CD14-positive monocyte (primary cell): ENCODE data around the gene TTC23. TPM values are rescaled to one million over a fixed set of nuclear protein-coding genes. Genes with fewer than 3 reads are reported as not detected.

Experiments
- DNase-seq, 3 donors: peaks; one replicate each; pipeline ENCODE4 v3.0.0-alpha.2; 2011 to 2022
- H2AFZ ChIP-seq: 2 replicates; pipeline ENCODE4 v1.6.0; 2012; ENCODE audit warnings: mild to moderate bottlenecking, low read depth, low read length, inconsistent platforms; ENCODE audit not compliant: insufficient read depth, poor library complexity, severe bottlenecking
- H3K27ac ChIP-seq, 2 donors: 1 replicate in 1 of 2; 2 replicates in 1 of 2; pipeline ENCODE4 v1.5.1; 2012 to 2013; ENCODE audit warnings: low read length in 2 of 2, control low read depth in 1 of 2, inconsistent platforms in 1 of 2, low read depth in 1 of 2, mild to moderate bottlenecking in 1 of 2
- H3K27me3 ChIP-seq, 2 donors: one replicate each; pipeline versions ENCODE4 v1.6.0 to v1.6.1; 2011 to 2013; ENCODE audit warnings: low read length in 2 of 2; ENCODE audit not compliant: control insufficient read depth in 2 of 2, insufficient read depth in 2 of 2
- H3K36me3 ChIP-seq, 2 donors: replicated peaks in 1 of 2; 1 replicate in 1 of 2; 2 replicates in 1 of 2; pipeline versions ENCODE4 v1.5.1 to v1.6.1; 2012 to 2013; ENCODE audit warnings: low read length in 2 of 2, control low read depth in 1 of 2, inconsistent platforms in 1 of 2, mild to moderate bottlenecking in 1 of 2; ENCODE audit not compliant: insufficient read depth in 2 of 2, control insufficient read depth in 1 of 2
- H3K4me1 ChIP-seq, 2 donors: 1 replicate in 1 of 2; 2 replicates in 1 of 2; pipeline versions ENCODE4 v1.5.1 to v1.6.1; 2012 to 2013; ENCODE audit warnings: low read length in 2 of 2, control low read depth in 1 of 2, inconsistent platforms in 1 of 2, mild to moderate bottlenecking in 1 of 2, moderate library complexity in 1 of 2; ENCODE audit not compliant: insufficient read depth in 2 of 2, control insufficient read depth in 1 of 2
- H3K4me2 ChIP-seq: replicated peaks from 2 replicates; pipeline ENCODE3; 2012; ENCODE audit warnings: low read length, moderate library complexity, mild to moderate bottlenecking; ENCODE audit not compliant: poor library complexity, severe bottlenecking; ENCODE audit errors: extremely low read depth
- H3K4me3 ChIP-seq, 3 experiments: fragments of 200-600 bp in 1 of 3; sonication (generic) in 1 of 3; replicated peaks in 1 of 3; 1 replicate in 2 of 3; 2 replicates in 1 of 3; pipeline ENCODE4 v1.5.1; 2011 to 2013; ENCODE audit warnings: low read length in 3 of 3, mild to moderate bottlenecking in 3 of 3, control low read depth in 2 of 3, low read depth in 2 of 3, inconsistent platforms in 1 of 3, moderate library complexity in 1 of 3
- H3K79me2 ChIP-seq: 2 replicates; pipeline ENCODE4 v1.6.0; 2012; ENCODE audit warnings: mild to moderate bottlenecking, control low read depth, inconsistent platforms, low read length, moderate library complexity; ENCODE audit not compliant: insufficient read depth
- H3K9ac ChIP-seq: 2 replicates; pipeline ENCODE4 v1.6.0; 2017; ENCODE audit warnings: low read length, mild to moderate bottlenecking; ENCODE audit not compliant: insufficient read depth, poor library complexity, severe bottlenecking
- H3K9me3 ChIP-seq, 2 donors: replicated peaks in 1 of 2; 1 replicate in 1 of 2; 2 replicates in 1 of 2; pipeline versions ENCODE4 v1.5.1 to v1.6.1; 2012 to 2013; ENCODE audit warnings: low read length in 2 of 2, control low read depth in 1 of 2; ENCODE audit not compliant: control insufficient read depth in 1 of 2, insufficient read depth in 1 of 2
- H4K20me1 ChIP-seq: 2 replicates; pipeline ENCODE4 v1.6.0; 2012; ENCODE audit warnings: mild to moderate bottlenecking, low read length, control low read depth, moderate library complexity; ENCODE audit not compliant: insufficient read depth
- H3K27ac Mint-ChIP-seq, 7 donors: one replicate each; pipeline ENCODE4 v1.8.0; 2020; ENCODE audit warnings: mild to moderate bottlenecking in 7 of 7, mixed read lengths in 7 of 7, moderate library complexity in 6 of 7, inconsistent platforms in 2 of 7
- H3K27me3 Mint-ChIP-seq, 3 donors: one replicate each; pipeline ENCODE4 v1.8.0; 2021 to 2022; ENCODE audit warnings: low read depth in 3 of 3, mild to moderate bottlenecking in 3 of 3, mixed read lengths in 3 of 3, moderate library complexity in 3 of 3, inconsistent platforms in 1 of 3
- H3K36me3 Mint-ChIP-seq, 2 donors: one replicate each; pipeline ENCODE4 v1.8.0; 2020; ENCODE audit warnings: mixed read lengths in 2 of 2, inconsistent platforms in 1 of 2, mild to moderate bottlenecking in 1 of 2
- H3K4me1 Mint-ChIP-seq: one replicate; pipeline ENCODE4 v1.8.0; 2020; ENCODE audit warnings: mild to moderate bottlenecking, mixed read lengths
- H3K4me3 Mint-ChIP-seq, 2 donors: one replicate each; pipeline ENCODE4 v1.8.0; 2020; ENCODE audit warnings: mild to moderate bottlenecking in 2 of 2, mixed read lengths in 2 of 2, moderate library complexity in 1 of 2
- H3K9me3 Mint-ChIP-seq, 7 donors: one replicate each; pipeline ENCODE4 v1.8.0; 2020 to 2022; ENCODE audit warnings: mixed read lengths in 7 of 7, mild to moderate bottlenecking in 6 of 7, moderate library complexity in 6 of 7, inconsistent platforms in 2 of 7
- CTCF ChIP-seq: fragments of 200-600 bp; IDR thresholded peaks from one replicate; pipeline ENCODE4 v1.8.0; 2022; ENCODE audit warnings: antibody characterized with exemption, mild to moderate bottlenecking
- WGBS: methylation state at CpG from one replicate; pipeline ENCODE4 v1.1.5; 2013; ENCODE audit warnings: missing lambda C conversion rate; ENCODE audit not compliant: insufficient coverage; 5-methylcytosine and 5-hydroxymethylcytosine counted together
- intact Hi-C, 2 donors: fragments of 100-400 bp; cut with micrococcal nuclease; formaldehyde crosslinking; loops; one replicate each; pipeline versions ENCODE4 v1.15.0 to v1.15.1; 2023
- polyA plus RNA-seq, 3 donors: library from polyadenylated mRNA; depleted of rRNA in 1 of 3; unstranded in 2 of 3; stranded (reverse) in 1 of 3; fragments of 300-500 nt in 2 of 3; fragments of >200 nt in 1 of 3; fragmentation: Illumina TruSeq in 2 of 3; gene quantifications; 1 replicate in 2 of 3; 2 replicates in 1 of 3; pipeline ENCODE4 v1.2.3, GENCODE V29; 2012 to 2021

Gene TTC23
- polyA plus RNA-seq, 3 donors: 0.51 to 0.55 TPM; not detected in 1

GRCh38 chr15:99086327-99086667 lies 163.1 kb downstream of the TTC23 start:
- Mint-ChIP-seq H3K4me3 (no peak overlapping the region), H3K9me3 (peaks cover 0 to 4% (median 2%) of the 10 kb centered on the region in 7 donors), H3K4me1 (peaks cover 11% of the 10 kb centered on the region), H3K27ac (no peak overlapping the region), H3K36me3 (no peaks in the 10 kb centered on the region), H3K27me3 (peaks cover 3 to 12% (median 6%) of the 10 kb centered on the region in 3 donors)
- intact Hi-C loops: no loop called here
- Histone ChIP-seq H3K4me3 (no peak overlapping the region), H4K20me1 (no peaks in the 10 kb centered on the region), H3K27ac (no peak overlapping the region), H2AFZ (no peak overlapping the region), H3K27me3 (no peaks in the 10 kb centered on the region), H3K79me2 (no peaks in the 10 kb centered on the region), H3K4me1 (peaks cover 2 to 9% of the 10 kb centered on the region in 2 donors), H3K9ac (no peak overlapping the region), H3K9me3 (no peaks in the 10 kb centered on the region), H3K36me3 (no peaks in the 10 kb centered on the region), H3K4me2 (no peak overlapping the region)
- TF ChIP-seq CTCF: no peak
- DNase-seq: no peak
- WGBS: no CpG with 5 or more reads among the region's 2 CpGs

Other genes starting within 250 kb of the TTC23 start
- not detected for gene PGPEP1L, start 241.8 kb downstream of the TTC23 start, polyA plus RNA-seq
- gene SYNM, start 144.5 kb downstream of the TTC23 start, polyA plus RNA-seq: under 1 TPM in 2 of 3 donors, not detected in 1; 0.04 to 0.05 TPM
- 10 to 100 TPM; 18.6 to 25.3 (median 19.8) TPM for gene LRRC28, start 1.9 kb upstream of the TTC23 start, polyA plus RNA-seq